Measurements from ENCODE around the gene CEP295NL. TPM values are rescaled to one million over a fixed set of nuclear protein-coding genes. Genes with fewer than 3 reads are reported as not detected.

CEP295NL gene
- polyA plus RNA-seq, 2 of the 4 experiments (the other 2 are of a cell fraction) = 0.10 to 0.13 TPM

GRCh38 chr17:78865682-78866390 lies 37.2 kb downstream of the CEP295NL start (continued):
- no peak for TF ChIP-seq NPAS2 (CRISPR knock-in tag; IDR thresholded peaks at IDR 0.05; ENCODE audit: borderline replicate concordance)
- TF ChIP-seq CBX8 (IDR thresholded peaks at IDR 0.05) = no peak
- TF ChIP-seq EHF (CRISPR knock-in tag; IDR thresholded peaks at IDR 0.05) = no peak
- no peak for TF ChIP-seq EHMT2 (IDR thresholded peaks at IDR 0.05; ENCODE audit: low read depth)
- TF ChIP-seq BCL3 (IDR thresholded peaks at IDR 0.05) = no peak
- TF ChIP-seq POLR2AphosphoS2 (conservative IDR thresholded peaks at IDR 0.05; ENCODE audit: low read length) = no peak
- TF ChIP-seq EP300 (IDR thresholded peaks at IDR 0.05) = no peak
- no peak for TF ChIP-seq SREBF2 (IDR thresholded peaks at IDR 0.05)
- no peak for TF ChIP-seq USF2 (IDR thresholded peaks at IDR 0.05)
- no peak for TF ChIP-seq RNF2 (IDR thresholded peaks at IDR 0.05; ENCODE audit: borderline replicate concordance, low read depth)
- TF ChIP-seq JUN (IDR thresholded peaks at IDR 0.05) = no peak
- no peak for TF ChIP-seq E2F6 (IDR thresholded peaks at IDR 0.05; ENCODE audit: borderline replicate concordance, low read depth)
- TF ChIP-seq MYC (IDR thresholded peaks at IDR 0.05; ENCODE audit: borderline replicate concordance, low read length) = no peak
- no peak for TF ChIP-seq RFX5 (IDR thresholded peaks at IDR 0.05)
- TF ChIP-seq CHD2 (IDR thresholded peaks at IDR 0.05; ENCODE audit: low read length, partially characterized antibody) = no peak
- TF ChIP-seq ATOH8 (CRISPR knock-in tag; IDR thresholded peaks at IDR 0.05; ENCODE audit: low read depth) = no peak
- no peak for TF ChIP-seq NR3C1 (IDR thresholded peaks at IDR 0.05)
- TF ChIP-seq MAX (IDR thresholded peaks at IDR 0.05) = no peak
- no peak for TF ChIP-seq ELK1 (IDR thresholded peaks at IDR 0.05; ENCODE audit: low read depth, low read length)
- TF ChIP-seq RAD21 (conservative IDR thresholded peaks at IDR 0.05 in 1 of 2, IDR thresholded peaks at IDR 0.05 in 1 of 2) = peak; percentile 88 to 93
- TF ChIP-seq RARB (CRISPR knock-in tag; IDR thresholded peaks at IDR 0.05) = no peak
- TF ChIP-seq ZNF302 (CRISPR knock-in tag; IDR thresholded peaks at IDR 0.05) = no peak
- TF ChIP-seq ZFP36 (IDR thresholded peaks at IDR 0.05; ENCODE audit: borderline replicate concordance, partially characterized antibody) = no peak

GRCh38 chr17:78864117-78864516 lies 38.9 kb downstream of the CEP295NL start:
- no peak for TF ChIP-seq ZC3H11A (IDR thresholded peaks at IDR 0.05)
- TF ChIP-seq PHF8 (IDR thresholded peaks at IDR 0.05; ENCODE audit: borderline replicate concordance, low read depth) = no peak
- no peak for TF ChIP-seq JUN (IDR thresholded peaks at IDR 0.05)
- no peak for TF ChIP-seq RFX5 (IDR thresholded peaks at IDR 0.05)
- no peak for TF ChIP-seq KDM5A (IDR thresholded peaks at IDR 0.05)
- no peak for TF ChIP-seq RAD21 (conservative IDR thresholded peaks at IDR 0.05 in 1 of 2, IDR thresholded peaks at IDR 0.05 in 1 of 2)
- TF ChIP-seq NFE2L2 (conservative IDR thresholded peaks at IDR 0.05; ENCODE audit: low read length) = no peak
- no peak for TF ChIP-seq BHLHE40 (IDR thresholded peaks at IDR 0.05; ENCODE audit: low read depth, low read length)
- no peak for TF ChIP-seq FOSL2 (IDR thresholded peaks at IDR 0.05)
- TF ChIP-seq FOSL2 (CRISPR knock-in tag; IDR thresholded peaks at IDR 0.05) = no peak
- TF ChIP-seq ZNF302 (CRISPR knock-in tag; IDR thresholded peaks at IDR 0.05) = no peak
- TF ChIP-seq HMGXB4 (CRISPR knock-in tag; IDR thresholded peaks at IDR 0.05; ENCODE audit: borderline replicate concordance) = no peak
- no peak for TF ChIP-seq ZFP36 (IDR thresholded peaks at IDR 0.05; ENCODE audit: borderline replicate concordance, partially characterized antibody)
- ChIA-PET POLR2A (interaction anchor here (0.7 kb wide), 1 partner anchor 326 kb away, joined by 4 read pairs; no protein-coding TSS in a partner anchor), CTCF (interaction anchor here (0.7 to 17.8 kb wide), 11 partner anchors 11 to 104 kb away, joined by 3 to 321 read pairs (median 21); partner anchors contain the start of gene CEP295NL)
- Histone ChIP-seq H3K4me1 (peaks cover 46% of the 10 kb centered on the region), H3K27ac (peak overlapping the region in 1 of 2 experiments; percentile 92; a peak in 3 of 6 replicates), H3K4me3 (no peak overlapping the region), H3K4me2 (no peak overlapping the region), H3K9me3 (no peaks in the 10 kb centered on the region; the same call in 2 of the 3 replicates)
- ATAC-seq (no peak), FAIRE-seq (no peak), DNase-seq (ENCODE audit: low read depth in 1 of 2, low spot score in 1 of 2) (no peak)
- WGBS (ENCODE audit: missing lambda C conversion rate) = 90% methylated on average over 1 of the region's 1 CpG

All from A549 (cell line).